SKM-1 (cell line): ENCODE data around the gene PRKAG2.

Experiments used
- DNase-seq: peaks from one replicate; lab custom pipeline; 2025; ENCODE audit not compliant: unreplicated experiment; lab: John Stamatoyannopoulos, UW

PRKAG2 gene

GRCh38 chr7:151775547-151776443 lies 101.1 kb downstream of the PRKAG2 start:
- DNase-seq = no peak

- DNase-seq = no peak
Measured at GRCh38 chr7:151774951-151775350, 102.0 kb downstream of the PRKAG2 start.

- DNase-seq = no peak
Measured at GRCh38 chr7:151773797-151774196, 103.1 kb downstream of the PRKAG2 start.

- DNase-seq = no peak
Measured at GRCh38 chr7:151770232-151770631, 106.7 kb downstream of the PRKAG2 start.

DNA sequence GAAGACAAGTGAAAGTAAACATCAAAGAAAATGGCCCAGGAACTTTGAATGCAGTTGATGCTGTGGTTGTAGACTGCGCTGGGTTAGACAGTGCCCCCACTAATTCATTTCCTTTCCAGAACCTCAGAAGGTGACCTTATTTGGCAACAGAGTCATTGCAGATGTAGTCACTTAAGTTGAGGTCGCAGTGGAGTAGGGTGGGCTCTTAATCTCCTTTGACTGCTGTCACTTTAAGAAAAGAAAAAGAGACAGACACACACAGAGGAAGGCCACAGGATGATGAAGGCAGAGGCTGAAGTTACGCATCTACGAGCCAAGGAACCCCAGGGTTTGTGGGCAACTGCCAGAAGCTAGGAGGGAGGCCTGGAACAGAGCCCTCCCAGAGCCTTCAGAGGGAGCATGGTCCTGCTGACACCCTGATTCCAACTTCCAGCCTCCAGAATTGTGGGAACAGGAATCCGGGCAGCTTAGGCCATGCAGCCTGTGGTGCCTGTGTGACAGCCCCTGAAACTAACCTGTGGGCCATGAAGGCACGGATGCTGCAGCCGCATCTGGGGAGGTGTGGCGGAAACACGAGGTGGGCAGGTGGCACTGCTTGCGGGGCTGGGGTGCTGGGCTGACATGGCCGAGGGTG lies 107.6 kb downstream of the PRKAG2 start:
- no peak for DNase-seq

GRCh38 chr7:151768805-151769187 lies 108.1 kb downstream of the PRKAG2 start:
- DNase-seq = no peak

DNA sequence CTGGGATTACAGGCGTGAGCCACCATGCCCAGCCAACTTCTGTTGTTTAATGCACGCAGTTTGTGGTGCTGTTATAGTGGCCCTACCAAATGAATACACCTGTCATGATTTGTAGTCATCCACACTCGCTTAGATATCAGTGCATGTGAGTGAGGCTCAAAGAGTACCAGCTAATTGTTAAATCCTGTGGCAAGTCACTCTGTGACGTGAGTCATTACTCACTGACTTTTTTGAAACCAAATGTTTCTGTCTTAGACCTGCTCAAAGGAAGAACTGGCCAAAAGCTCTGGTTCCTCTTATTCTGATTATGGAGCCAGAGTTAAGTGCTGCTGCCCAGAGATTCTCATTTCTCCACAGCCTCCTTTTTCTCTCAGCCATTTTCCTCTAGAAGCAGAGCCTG lies 109.4 kb downstream of the PRKAG2 start:
- DNase-seq = no peak

GRCh38 chr7:151764056-151764920 lies 112.6 kb downstream of the PRKAG2 start:
- no peak for DNase-seq

DNA sequence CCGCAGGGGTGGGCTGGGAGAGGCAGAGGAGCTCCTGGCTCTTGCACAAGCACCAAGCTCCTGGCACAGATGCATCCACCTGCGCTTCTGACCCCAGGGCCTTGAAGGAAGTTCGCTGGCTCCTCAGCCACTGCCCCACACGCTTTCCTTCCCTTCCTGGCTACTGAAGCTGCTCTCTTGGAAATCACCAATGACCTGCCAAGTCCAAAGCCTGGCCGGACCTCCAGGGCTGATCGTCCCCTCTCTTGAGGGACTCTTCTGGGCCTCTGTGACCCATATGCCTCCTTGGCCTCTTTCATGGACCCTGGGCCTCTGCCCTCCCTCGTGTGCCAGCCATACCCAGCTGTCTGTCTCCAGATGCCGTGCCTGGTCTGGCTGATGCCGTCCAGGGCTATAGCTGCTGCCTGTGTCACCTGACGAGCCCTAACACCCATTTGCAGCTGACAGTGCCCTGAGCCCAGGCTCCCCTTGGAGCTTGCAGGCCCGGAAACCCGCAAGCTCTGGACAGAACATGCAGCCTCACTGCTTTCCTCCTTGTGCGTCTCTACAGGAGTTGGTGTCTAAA lies 113.4 kb downstream of the PRKAG2 start:
- DNase-seq = no peak

DNA sequence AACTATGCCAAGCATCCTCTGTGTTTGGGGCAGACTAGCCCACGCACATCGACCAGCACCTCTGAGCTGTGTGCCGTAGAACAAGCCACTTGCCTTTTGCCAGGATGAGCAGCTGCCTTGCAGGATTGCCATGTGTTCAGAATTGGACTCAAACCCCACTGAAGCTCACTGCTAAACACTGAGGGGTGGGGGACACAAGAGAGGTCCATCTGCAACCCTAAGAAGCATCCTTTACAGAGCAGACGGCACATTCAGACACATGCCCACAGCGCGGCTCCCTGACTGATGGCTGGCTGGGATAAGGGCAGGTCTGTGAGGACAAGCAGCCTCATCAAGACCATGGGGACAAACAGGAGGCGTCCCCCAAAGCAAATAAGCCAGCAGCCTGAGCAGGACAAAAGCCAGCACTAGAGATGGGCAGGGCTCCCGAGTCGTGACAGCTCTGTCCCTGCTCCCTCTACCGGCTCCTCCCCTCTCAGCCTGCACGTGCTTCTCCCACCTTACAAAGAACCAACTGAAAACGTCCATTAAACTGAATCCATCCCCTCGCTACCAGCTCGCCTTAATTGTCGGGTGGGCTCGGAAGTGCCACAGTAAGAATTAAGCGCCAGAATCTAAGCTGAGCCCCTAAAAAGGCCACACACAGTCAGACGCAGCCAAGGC lies 114.2 kb downstream of the PRKAG2 start:
- no peak for DNase-seq

DNA sequence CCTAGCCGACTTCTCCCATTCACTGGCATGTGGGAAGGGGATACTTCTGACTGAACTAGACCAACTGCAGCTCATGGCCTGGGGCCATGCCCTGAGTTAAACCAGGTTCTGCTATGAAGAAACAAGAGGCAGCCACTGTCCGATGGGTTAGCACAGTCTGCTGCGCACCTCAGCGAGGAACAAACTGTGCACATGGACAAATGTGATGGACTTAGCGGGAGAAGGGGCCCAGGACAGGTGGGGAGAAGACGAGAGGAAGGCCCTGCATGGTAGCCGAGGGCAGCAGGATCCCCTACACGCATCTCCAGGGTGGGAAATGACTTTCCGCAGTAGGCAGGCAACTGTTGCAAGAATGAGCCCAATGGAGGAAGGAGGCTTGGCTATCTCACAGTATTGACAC lies 115.0 kb downstream of the PRKAG2 start:
- no peak for DNase-seq

DNA sequence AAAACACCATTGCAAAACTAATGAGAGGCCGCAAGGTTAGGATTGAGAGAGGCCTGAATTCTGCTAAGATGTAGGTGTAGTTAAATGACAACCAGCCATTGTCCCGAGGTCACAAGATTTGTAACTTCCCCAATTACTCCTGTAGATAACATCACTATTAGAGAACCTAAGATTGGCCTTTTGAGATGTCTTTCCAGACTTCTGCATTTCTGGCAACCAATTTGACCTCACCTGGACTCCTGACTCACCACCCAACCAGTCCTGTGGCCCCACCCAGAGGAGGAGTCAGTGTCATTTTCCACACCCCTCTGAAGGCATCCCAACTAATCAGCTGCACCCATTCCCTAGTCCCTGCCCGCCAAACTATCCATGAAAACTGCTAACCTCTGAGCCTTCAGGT lies 115.7 kb downstream of the PRKAG2 start:
- DNase-seq = no peak

DNA sequence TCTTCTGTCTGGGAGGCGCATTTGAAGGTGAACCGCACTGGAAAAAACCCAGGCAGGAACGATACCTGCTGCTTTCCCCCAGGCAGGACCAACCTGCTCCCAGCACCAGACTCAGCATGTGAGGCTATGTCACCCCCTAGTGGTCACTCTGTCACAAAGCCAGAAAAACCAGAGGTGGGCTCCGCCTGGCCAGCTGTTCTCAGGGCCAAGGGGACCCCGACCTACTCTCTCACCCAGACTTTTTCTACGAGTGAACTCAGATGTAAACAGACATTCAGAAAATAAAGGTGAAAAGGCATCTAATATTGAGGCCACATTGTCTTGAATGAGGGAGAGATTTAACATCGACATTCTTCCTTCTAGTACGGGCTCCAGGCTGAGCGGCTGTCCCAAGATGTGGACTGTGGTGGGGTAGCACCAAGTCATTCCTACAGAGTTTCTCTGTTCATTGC lies 117.3 kb downstream of the PRKAG2 start:
- DNase-seq = no peak

- no peak for DNase-seq
Measured at GRCh38 chr7:151758622-151759540, 118.0 kb downstream of the PRKAG2 start.

- DNase-seq = no peak
Measured at GRCh38 chr7:151757274-151757673, 119.6 kb downstream of the PRKAG2 start.

DNA sequence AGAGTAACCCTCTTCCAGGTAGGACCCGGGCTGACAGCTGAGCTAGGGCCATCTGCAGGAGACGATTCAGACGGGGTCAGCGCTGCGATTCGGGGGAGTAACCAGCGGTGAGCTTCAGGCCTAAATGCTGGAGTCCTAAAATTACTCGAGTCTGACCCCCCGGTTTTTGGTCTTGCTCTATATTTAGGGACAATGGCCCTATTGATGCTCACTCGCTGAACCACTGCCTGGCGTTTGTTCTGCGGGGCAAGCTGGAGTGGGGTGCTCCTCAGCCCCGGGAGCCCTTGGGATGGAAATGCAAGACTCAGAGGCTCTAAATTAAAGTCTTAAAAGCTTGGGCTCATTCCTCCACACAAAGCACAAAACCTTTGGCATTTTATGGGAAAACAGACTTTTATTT lies 120.0 kb downstream of the PRKAG2 start:
- no peak for DNase-seq

DNA sequence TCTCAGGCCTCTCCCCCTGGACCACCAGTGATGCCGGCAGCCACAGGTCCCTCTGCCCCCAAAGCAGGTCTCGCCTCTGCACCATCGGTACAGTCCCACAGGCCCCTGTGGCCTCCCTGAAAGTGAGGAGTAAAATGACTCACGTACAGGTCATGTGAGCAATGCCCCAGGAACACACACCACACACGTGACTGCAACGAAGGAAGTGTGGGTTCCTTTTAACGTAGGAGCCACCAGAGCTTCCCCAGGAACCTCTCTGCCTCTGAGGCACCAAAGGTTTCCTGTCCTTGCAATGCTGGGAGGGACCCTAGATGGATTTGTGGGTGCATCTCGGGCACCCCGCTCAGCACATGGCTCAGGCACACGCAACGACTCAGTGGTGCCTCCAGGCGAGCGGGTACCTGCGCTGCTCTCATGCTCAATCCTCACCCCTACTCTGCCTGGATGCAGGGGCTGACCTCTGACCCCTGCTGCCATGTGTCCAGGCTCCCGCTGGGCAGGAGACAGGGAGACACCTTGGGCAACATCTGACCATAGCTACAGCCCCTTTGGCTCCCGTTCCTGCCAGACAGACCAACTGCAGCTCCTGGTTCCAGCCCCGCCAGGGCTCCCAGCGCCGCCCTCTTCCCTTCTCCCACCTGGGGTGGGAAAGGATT lies 120.7 kb downstream of the PRKAG2 start:
- no peak for DNase-seq

DNA sequence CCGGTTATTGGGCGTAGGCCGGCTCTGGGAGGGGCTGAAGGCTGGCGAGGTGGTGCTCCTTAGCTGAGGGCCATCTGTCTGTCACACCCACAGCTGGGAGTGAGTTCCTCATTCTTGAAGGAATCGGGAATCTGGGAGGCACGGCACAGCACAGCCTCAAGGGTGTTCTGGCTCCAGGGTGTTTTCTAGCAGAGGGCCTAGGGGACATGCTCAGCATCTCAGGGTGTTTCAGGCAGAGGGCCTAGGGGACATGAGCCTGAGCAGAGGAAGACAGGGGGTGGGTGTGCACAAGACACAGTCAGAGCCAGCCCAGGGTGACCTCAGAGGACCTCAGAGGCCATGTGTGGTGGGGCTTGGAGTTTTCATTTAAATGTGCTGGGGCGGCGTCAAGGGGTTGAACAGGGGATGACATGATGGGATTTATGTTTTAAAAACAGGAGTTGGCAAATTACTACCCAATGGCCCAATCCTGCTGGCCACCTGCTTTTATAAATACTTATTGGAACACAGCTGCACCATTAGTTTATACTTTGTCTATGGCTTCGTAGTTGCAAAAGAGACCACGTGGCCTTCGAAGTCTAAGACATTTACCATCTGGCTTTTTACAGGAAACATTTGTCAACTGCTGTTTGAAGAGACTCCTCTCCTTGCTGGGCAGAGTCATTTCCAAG lies 121.6 kb downstream of the PRKAG2 start:
- no peak for DNase-seq
